GM18519 (cell line): Measurements from ENCODE around the gene NUTM2B.
"Not testable (repeated sequence)": the region's sequence is repeated elsewhere in the genome, so short reads cannot be mapped to it uniquely, and the experiment has no call there.

Experiments
- ATAC-seq: cut with Tn5 transposase; IDR thresholded peaks from one replicate; pipeline ENCODE4 v1.9.1; 2021; ENCODE audit warnings: mild to moderate bottlenecking, moderate library complexity; ENCODE audit not compliant: unreplicated experiment, low FRiP score

NUTM2B gene

GRCh38 chr10:79702927-79703326 is at the start of gene NUTM2B:
Gene NUTM2B (plus strand): TSS chr10:79703227. CDS start chr10:79703610, 383 bp downstream.
- not testable (repeated sequence) for ATAC-seq

GRCh38 chr10:79663287-79663686 is 39.7 kb upstream of the NUTM2B start:
- not testable (repeated sequence) for ATAC-seq

DNA sequence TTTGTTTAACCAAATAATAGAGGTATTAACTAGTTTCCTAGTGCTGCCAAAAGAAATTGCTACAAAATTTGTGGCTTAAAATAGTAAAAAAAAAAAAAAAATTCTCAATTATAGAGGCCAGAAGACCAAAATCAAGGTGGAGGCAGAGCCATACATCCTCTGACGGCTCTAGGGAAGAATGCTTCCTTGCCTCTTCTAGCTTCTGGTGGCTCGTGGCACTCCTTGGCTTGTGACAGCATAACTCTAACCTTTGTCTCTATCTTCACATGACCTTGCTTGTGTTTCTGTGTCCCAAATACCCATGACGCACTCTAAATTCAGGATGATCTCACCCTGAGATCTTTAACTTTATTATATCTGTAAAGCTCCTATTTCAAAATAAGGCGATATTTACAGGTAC is 38.3 kb upstream of the NUTM2B start:
- not testable (repeated sequence) for ATAC-seq

DNA sequence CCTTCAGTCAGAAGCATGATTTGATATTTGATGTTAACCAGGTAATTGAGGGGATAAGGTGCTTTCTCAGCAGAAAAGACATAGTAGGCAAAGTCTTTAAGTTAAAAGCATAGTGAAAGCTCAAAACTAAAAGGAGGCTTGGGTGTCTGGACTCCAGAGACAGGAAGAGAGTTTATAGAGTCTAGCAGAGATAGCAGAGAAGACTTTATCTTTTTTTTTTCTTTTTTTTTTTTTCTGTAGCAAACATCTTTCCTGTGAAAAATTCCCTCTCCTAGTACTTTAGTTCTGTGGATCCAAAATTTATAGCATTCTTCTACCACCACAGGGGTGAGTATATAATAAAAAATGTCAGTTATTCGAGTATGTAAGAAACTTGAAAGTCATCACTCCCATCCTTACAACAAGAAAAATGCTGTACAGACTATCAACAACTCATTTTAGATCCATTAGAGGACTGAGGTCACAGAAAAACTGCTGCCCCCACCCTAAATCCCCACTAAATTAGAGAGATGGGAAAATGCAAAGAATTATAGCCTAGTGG is 33.7 kb upstream of the NUTM2B start:
- ATAC-seq = not testable (repeated sequence)

- ATAC-seq = not testable (repeated sequence)
Observed at GRCh38 chr10:79674878-79675277, 28.1 kb upstream of the NUTM2B start.

DNA sequence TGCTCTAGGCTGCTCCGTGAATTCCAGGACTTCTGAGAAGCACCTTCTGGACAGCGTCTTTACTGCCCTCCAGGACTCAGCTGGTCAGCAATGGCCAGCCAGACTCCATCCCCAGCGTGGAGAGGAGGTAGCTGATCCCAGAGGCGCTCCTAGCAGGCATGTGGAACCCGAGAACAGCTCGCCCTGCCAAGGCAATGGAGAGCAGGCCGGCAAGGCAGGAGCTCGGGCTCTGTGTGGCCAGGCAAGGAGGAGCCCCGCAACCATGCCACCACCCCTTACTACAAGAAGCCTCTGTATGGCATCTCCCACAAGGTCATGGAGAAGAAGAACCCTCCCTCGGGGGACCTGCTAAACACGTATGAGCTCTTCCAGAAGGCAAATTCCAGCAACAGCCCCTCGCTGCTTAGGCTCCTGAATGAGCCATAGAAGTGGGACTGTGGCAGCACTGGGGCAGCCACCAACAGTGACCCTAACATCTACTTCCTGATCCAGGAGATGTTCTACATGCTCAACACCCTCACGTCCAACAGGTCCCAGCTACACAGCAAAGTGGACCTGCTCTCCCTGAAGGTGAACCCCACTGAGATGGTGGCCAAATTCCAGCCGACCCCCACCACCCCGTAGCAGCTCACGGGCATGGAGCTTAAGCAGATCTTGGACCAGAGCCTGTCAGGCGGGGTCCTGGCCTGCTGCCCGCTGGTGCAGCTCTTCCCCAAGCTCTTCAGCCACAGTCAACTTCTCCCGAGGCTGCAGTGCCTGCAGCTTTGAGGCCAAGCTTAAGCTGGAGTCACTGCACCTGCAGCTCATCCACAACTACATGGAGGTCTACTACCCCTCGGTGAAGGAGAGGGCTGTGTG is 19.8 kb upstream of the NUTM2B start:
- not testable (repeated sequence) for ATAC-seq

DNA sequence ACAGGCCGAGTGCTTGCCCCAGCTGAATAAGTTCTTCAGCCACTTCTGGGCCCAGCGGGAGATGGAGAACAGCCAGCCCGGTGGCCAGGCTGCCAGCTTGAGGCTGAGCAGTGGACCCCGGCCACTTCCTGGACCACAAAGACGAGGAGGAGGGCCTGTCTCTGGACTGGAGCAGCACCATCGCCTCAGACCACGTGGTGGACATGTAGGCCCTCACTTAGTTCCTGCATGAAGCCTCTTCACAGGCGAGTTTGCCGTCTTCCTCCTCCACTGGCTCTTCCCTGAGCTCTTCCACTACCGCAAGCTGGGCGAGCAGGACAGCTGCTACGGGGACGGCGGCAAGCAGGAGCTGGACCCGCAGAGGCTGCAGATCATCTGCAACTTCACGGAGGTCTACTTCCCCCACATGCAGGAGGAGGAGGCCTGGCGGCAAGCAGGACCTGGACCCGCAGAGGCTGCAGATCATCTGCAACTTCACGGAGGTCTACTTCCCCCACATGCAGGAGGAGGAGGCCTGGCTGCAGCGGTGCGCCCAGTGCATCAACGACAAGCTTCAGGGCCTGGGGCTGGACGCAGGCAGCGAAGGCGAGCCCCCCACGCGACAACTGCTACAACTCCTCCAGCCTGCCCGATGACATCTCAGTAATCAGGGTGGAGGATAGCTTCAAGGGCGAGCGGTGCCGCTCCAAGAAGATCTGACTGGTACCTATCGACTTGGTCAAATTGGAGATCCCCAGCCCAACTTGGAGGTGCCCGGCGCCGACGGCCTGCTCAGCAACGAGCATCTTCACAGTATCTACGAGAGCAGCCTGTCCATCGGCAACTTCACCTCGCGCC is 18.9 kb upstream of the NUTM2B start:
- not testable (repeated sequence) for ATAC-seq

- ATAC-seq = peak; percentile 85
Observed at GRCh38 chr10:79685044-79685685, 17.9 kb upstream of the NUTM2B start.

- ATAC-seq = not testable (repeated sequence)
Observed at GRCh38 chr10:79686595-79686994, 16.4 kb upstream of the NUTM2B start.

- not testable (repeated sequence) for ATAC-seq
Observed at GRCh38 chr10:79687406-79688150, 15.4 kb upstream of the NUTM2B start.

- ATAC-seq = not testable (repeated sequence)
Observed at GRCh38 chr10:79688798-79689197, 14.2 kb upstream of the NUTM2B start.

DNA sequence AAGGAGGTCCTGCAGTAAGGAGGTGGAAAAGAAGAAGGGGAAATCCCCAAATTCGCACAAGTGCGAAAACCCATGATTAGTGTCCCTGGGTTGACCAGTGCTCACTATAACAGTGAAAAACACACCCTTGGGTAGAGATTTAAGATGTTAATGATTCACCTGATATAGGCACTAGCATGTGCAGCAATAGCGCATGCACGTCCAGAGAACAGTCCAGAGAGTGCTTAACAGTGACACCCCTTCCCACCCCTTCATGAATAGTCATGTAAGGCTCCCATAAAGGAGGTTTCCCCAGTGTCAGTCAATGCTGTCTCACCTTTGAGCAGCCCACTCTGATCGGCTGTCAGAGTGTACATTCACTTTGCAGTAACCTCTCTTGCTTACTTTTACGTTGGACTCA is 6.4 kb upstream of the NUTM2B start:
- ATAC-seq = not testable (repeated sequence)

- ATAC-seq = not testable (repeated sequence)
Observed at GRCh38 chr10:79697141-79697540, 5.9 kb upstream of the NUTM2B start.

DNA sequence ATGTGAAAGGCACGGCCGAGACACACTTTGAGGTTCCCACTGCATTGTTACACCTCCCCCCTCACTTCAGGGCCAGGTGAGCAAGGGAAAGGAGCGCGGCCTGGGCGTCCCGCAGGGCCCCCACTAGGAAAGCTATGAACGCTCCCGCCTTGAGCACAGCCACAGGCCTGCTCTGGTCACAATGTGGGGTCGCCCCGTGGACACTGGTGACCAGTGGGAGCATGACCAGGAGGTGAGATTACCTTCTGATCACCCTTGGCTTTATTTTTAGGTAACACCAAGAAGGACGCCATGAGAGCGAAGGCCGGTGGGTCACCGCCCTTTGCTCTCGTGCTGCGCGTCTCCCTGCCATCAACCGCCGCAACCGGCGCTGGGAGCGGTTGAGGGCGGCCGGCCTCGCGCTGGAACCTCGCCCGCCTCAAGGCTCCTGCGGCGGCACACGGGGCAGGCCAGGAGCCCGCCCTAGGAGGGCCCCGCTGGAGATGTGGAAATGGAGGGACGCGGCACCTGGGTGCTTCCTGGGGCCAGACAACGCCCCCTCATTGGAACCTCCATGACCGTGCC is 2.6 kb upstream of the NUTM2B start:
- not testable (repeated sequence) for ATAC-seq

- not testable (repeated sequence) for ATAC-seq
Observed at GRCh38 chr10:79707017-79707416, 4.0 kb downstream of the NUTM2B start.

DNA sequence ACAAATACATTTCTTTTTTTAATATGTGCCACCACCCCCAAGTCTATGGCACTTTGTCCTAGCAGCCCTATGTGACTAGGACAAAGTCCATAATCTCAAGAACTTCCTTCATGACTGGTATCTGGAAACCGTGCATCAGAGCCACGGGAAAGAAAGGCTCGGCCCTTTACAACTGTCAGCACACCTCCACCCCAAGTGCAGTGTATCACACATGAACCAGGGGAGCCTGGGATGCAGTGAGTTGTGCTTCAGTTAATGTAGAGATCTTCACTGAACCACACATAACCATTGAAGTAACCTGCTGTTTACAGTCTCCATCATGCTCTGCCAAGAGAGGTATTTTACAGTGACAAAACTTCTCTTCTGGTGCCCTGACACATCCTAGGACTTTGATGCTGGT is 11.9 kb downstream of the NUTM2B start:
- not testable (repeated sequence) for ATAC-seq

DNA sequence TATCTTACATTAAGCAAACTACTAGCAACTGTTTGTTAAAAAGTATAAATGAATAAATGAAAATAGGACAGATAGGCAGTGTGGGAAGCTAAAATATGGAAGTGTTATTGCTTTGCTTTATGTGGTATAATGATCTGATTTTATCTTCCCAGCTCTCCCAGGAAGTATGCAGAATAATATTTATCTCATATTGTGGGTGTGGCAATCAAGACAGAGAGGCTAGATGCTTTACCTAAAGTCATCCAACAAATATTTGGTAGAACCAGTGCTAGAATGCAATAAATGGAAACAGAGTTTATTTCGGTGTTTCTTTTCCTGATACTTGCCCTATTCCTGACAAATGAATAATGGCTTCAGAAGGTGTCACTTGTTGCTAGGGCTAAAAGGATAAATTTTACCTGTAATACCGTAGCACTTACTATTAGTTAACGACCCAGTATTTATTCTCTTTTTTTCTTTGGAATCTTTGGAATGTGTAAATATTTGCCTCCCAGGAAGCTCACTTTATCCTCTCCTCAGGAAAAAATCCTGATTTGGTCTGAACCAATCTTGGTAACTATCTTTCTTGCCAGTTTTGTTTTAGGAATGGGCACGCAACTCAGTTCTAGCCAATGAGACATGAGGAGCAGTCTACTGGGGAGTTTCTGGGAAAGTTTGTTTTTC is 14.0 kb downstream of the NUTM2B start:
- not testable (repeated sequence) for ATAC-seq

GRCh38 chr10:79720000-79720399 is 17.0 kb downstream of the NUTM2B start:
- ATAC-seq = not testable (repeated sequence)

- not testable (repeated sequence) for ATAC-seq
Observed at GRCh38 chr10:79726620-79727019, 23.6 kb downstream of the NUTM2B start.
